ENCODE measurements around the gene ARL5C. TPM values are rescaled to one million over a fixed set of nuclear protein-coding genes. Genes with fewer than 3 reads are reported as not detected.

ARL5C gene
- total RNA-seq, 1 experiment from 2014 or later, result not detected

GRCh38 chr17:39167476-39167875, 1.5 kb upstream of the ARL5C start:
- Mint-ChIP-seq H3K27ac (ENCODE audit: unreplicated experiment) (no peak overlapping the region), H3K4me3 (ENCODE audit: unreplicated experiment) (no peak overlapping the region), H3K9me3 (ENCODE audit: unreplicated experiment) (no peaks in the 10 kb centered on the region), H3K4me1 (ENCODE audit: low read depth, unreplicated experiment) (peaks cover 23% of the 10 kb centered on the region), H3K27me3 (ENCODE audit: insufficient read depth, unreplicated experiment) (no peaks in the 10 kb centered on the region), H3K36me3 (ENCODE audit: insufficient read depth, unreplicated experiment) (peaks cover 2% of the 10 kb centered on the region)
- BruUV-seq (replicated peaks), result no TSS peak
- TF ChIP-seq, protein P1, sequence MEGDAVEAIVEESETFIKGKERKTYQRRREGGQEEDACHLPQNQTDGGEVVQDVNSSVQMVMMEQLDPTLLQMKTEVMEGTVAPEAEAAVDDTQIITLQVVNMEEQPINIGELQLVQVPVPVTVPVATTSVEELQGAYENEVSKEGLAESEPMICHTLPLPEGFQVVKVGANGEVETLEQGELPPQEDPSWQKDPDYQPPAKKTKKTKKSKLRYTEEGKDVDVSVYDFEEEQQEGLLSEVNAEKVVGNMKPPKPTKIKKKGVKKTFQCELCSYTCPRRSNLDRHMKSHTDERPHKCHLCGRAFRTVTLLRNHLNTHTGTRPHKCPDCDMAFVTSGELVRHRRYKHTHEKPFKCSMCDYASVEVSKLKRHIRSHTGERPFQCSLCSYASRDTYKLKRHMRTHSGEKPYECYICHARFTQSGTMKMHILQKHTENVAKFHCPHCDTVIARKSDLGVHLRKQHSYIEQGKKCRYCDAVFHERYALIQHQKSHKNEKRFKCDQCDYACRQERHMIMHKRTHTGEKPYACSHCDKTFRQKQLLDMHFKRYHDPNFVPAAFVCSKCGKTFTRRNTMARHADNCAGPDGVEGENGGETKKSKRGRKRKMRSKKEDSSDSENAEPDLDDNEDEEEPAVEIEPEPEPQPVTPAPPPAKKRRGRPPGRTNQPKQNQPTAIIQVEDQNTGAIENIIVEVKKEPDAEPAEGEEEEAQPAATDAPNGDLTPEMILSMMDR (IDR thresholded peaks at IDR 0.05; ENCODE audit: insufficient read depth in 1 of 2, low read depth in 1 of 2, low read length in 1 of 2, severe bottlenecking in 1 of 2, unreplicated experiment in 1 of 2), result no peak
- ChIA-PET CTCF (interaction anchor here (0.5 to 1.3 kb wide), 5 partner anchors 15 to 184 kb away, joined by 3 to 4 read pairs (median 3); no protein-coding TSS in a partner anchor), POLR2A (interaction anchor here (0.6 kb wide), 1 partner anchor 312 kb away, joined by 5 read pairs; no protein-coding TSS in a partner anchor)
- Histone ChIP-seq H3K27me3 (replicated peaks; ENCODE audit: control insufficient read depth, insufficient read depth, low read length) (no peaks in the 10 kb centered on the region), H3K9me3 (no peaks in the 10 kb centered on the region), H3K4me1 (peaks cover 21% of the 10 kb centered on the region), H3K4me3 (ENCODE audit: low read depth, low read length) (no peak overlapping the region), H3K36me3 (ENCODE audit: control insufficient read depth, insufficient read depth, low read length) (no peaks in the 10 kb centered on the region)
- intact Hi-C loops (cut with micrococcal nuclease; ENCODE audit: unreplicated experiment), result no loop called here
- no peak for DNase-seq

GRCh38 chr17:39166437-39167335, 725 bp upstream of the ARL5C start:
- Histone ChIP-seq H3K36me3 (ENCODE audit: control insufficient read depth, insufficient read depth, low read length) (no peaks in the 10 kb centered on the region), H3K9me3 (no peaks in the 10 kb centered on the region), H3K4me3 (ENCODE audit: low read depth, low read length) (no peak overlapping the region), H3K4me1 (peaks cover 21% of the 10 kb centered on the region), H3K27me3 (replicated peaks; ENCODE audit: control insufficient read depth, insufficient read depth, low read length) (no peaks in the 10 kb centered on the region)
- intact Hi-C loops (cut with micrococcal nuclease; ENCODE audit: unreplicated experiment), result no loop called here
- TF ChIP-seq, protein P1 (IDR thresholded peaks at IDR 0.05; ENCODE audit: insufficient read depth in 1 of 2, low read depth in 1 of 2, low read length in 1 of 2, severe bottlenecking in 1 of 2, unreplicated experiment in 1 of 2), result no peak
- CTCF ChIA-PET, result interaction anchor here (1.1 to 1.5 kb wide), 4 partner anchors 8 to 183 kb away, joined by 3 to 10 read pairs (median 4); no protein-coding TSS in a partner anchor
- peak in 1 of 2 experiments; percentile 31 for DNase-seq
- no TSS peak for BruUV-seq (replicated peaks)
- Mint-ChIP-seq H3K9me3 (ENCODE audit: unreplicated experiment) (no peaks in the 10 kb centered on the region), H3K36me3 (ENCODE audit: insufficient read depth, unreplicated experiment) (no peaks in the 10 kb centered on the region), H3K4me3 (ENCODE audit: unreplicated experiment) (no peak overlapping the region), H3K27me3 (ENCODE audit: insufficient read depth, unreplicated experiment) (no peaks in the 10 kb centered on the region), H3K27ac (ENCODE audit: unreplicated experiment) (no peak overlapping the region), H3K4me1 (ENCODE audit: low read depth, unreplicated experiment) (peaks cover 23% of the 10 kb centered on the region)
- POLR2A ChIA-PET, result no interaction called here

DNA sequence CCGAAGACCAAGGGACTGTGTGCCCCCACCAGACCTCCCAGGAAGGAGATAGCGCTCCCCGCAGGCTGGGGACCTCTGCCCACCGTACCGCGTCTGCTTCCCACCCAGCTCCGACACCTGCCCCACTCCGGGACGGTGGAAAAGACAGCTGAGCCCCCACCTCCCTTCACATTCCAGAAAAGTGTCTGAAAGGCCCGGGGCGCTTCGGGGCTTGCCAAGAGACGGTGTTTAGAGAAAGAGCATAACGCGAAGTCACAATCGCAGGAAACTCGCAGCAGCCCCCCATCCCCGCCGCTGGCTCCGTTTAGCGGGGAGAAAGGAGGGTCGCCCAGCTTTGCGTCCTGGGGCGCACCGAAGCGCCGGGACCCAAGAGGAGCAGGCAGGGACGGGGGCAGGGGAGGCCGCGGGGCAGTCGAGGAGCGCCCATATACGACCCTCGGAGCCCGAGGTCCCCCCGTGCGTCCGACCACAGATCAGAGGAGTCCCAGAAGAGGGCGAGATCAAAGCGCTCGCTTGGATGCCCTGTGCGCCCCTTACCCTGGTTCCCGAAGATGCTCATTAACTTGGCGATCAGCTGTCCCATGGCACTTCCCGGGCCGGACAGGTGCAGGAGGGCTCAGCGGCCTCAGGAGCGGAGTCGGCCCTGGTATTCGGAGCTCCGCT, 652 bp downstream of the ARL5C start:
- POLR2A ChIA-PET, result interaction anchor here (0.7 kb wide), 1 partner anchor 35 kb away, joined by 12 read pairs; the partner anchor contains the start of gene RPL19
- no peak for DNase-seq
- no peak overlapping the region for H3K4me3 ChIP-seq (ENCODE audit: low read depth, low read length)
- no TSS peak for BruUV-seq (replicated peaks)
- no peaks in the 10 kb centered on the region for H3K27me3 ChIP-seq (replicated peaks; ENCODE audit: control insufficient read depth, insufficient read depth, low read length)
- peaks cover 21% of the 10 kb centered on the region for H3K4me1 ChIP-seq
- no peaks in the 10 kb centered on the region for H3K36me3 ChIP-seq (ENCODE audit: control insufficient read depth, insufficient read depth, low read length)
- TF ChIP-seq, protein P1 (IDR thresholded peaks at IDR 0.05; ENCODE audit: insufficient read depth in 1 of 2, low read depth in 1 of 2, low read length in 1 of 2, severe bottlenecking in 1 of 2, unreplicated experiment in 1 of 2), result no peak
- H3K4me1 Mint-ChIP-seq (ENCODE audit: low read depth, unreplicated experiment), result peaks cover 23% of the 10 kb centered on the region
- CTCF ChIA-PET, result interaction anchor here (0.6 to 1.4 kb wide), 14 partner anchors 8 to 346 kb away, joined by 3 to 28 read pairs (median 4); partner anchors contain the start of gene RPL19
- intact Hi-C loops (cut with micrococcal nuclease; ENCODE audit: unreplicated experiment), result no loop called here
- H3K36me3 Mint-ChIP-seq (ENCODE audit: insufficient read depth, unreplicated experiment), result no peaks in the 10 kb centered on the region
- H3K9me3 Mint-ChIP-seq (ENCODE audit: unreplicated experiment), result no peaks in the 10 kb centered on the region
- H3K9me3 ChIP-seq, result no peaks in the 10 kb centered on the region
- no peaks in the 10 kb centered on the region for H3K27me3 Mint-ChIP-seq (ENCODE audit: insufficient read depth, unreplicated experiment)
- no peak overlapping the region for H3K27ac Mint-ChIP-seq (ENCODE audit: unreplicated experiment)
- H3K4me3 Mint-ChIP-seq (ENCODE audit: unreplicated experiment), result no peak overlapping the region

Measured in Caco-2 (cell line).